Urinary bladder (tissue), 4 donors: ENCODE measurements around the gene ARAP3. TPM values are rescaled to one million over a fixed set of nuclear protein-coding genes. Genes with fewer than 3 reads are reported as not detected.

Experiments used
- DNase-seq: peaks from one replicate; pipeline ENCODE4 v3.0.0-alpha.2; 2015; ENCODE audit errors: extremely low spot score
- H3K27ac ChIP-seq: one replicate; pipeline ENCODE4 v1.5.1; 2013; ENCODE audit warnings: low read depth, mild to moderate bottlenecking, moderate library complexity
- H3K36me3 ChIP-seq: one replicate; pipeline ENCODE4 v1.6.1; 2013; ENCODE audit warnings: mild to moderate bottlenecking, moderate library complexity; ENCODE audit not compliant: insufficient read depth
- H3K4me1 ChIP-seq: one replicate; pipeline ENCODE4 v1.6.1; 2013; ENCODE audit warnings: mild to moderate bottlenecking, moderate library complexity; ENCODE audit not compliant: insufficient read depth
- H3K4me3 ChIP-seq: one replicate; pipeline ENCODE4 v1.5.1; 2013; ENCODE audit warnings: low read depth, low read length
- WGBS: extraction: QIAGEN DNeasy Blood & Tissue Kit; methylation state at CpG from one replicate; pipeline ENCODE4 v1.1.7; 2013; 5-methylcytosine and 5-hydroxymethylcytosine counted together
- polyA plus RNA-seq: library from polyadenylated mRNA; stranded (reverse); fragments of 200-250 nt; gene quantifications from one replicate; pipeline ENCODE4 v1.2.3, GENCODE V29; 2013
- total RNA-seq: library from RNA; depleted of rRNA; stranded (reverse); fragments of >200 nt; gene quantifications from one replicate; pipeline ENCODE4 v1.2.3, GENCODE V29; 2014
- donor health status: healthy with polysubstance abuse.
- donor health status: healthy.

Gene ARAP3
- total and polyA plus RNA-seq, 2 donors: 9.8 to 11.7 TPM

DNA sequence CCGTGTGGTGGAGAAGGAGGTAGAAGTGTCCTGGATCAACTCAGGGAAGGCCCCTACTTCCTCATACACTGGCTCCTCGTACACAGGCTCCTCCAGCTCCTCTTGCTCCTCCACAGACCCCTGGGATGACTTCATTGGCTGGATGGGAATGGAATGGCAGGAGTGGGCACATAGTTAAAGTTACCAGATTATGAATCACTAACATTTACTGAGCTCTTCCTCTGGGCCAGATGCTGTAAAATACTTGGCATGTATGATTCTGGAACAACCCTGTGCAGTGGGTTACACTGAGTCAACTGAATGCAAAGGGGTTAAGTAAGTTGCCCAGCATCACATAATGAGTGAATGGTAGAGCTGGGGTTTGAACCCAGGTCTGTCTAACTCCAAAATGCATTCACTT is 27.7 kb downstream of the ARAP3 start:
- Histone ChIP-seq H3K4me1 (peaks cover 2% of the 10 kb centered on the region), H3K4me3 (no peak overlapping the region), H3K36me3 (no peaks in the 10 kb centered on the region), H3K27ac (no peak overlapping the region)
- DNase-seq: no peak
- 76% methylated on average over 2 of the region's 2 CpGs for WGBS

DNA sequence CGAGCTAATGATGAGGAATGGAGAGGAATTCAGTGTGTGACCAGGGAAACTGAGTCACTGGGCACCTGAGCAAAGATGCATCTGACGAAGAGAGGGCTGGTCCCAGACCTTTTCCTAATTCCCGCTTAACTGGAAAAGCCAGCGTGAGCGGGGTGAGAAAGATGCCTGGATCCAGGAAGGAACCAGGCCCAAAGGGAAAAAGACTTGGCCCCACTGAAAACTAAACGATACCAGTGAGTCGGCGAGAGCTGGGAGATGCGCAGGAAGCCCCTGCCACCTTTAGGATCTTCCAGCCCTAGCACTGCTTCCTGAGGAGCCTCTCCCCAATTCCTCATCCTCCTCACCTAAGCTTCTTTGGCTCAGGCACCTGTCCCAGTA is 30.3 kb downstream of the ARAP3 start:
- 47% methylated on average over 9 of the region's 9 CpGs for WGBS
- Histone ChIP-seq H3K36me3 (no peaks in the 10 kb centered on the region), H3K27ac (no peak overlapping the region), H3K4me3 (peak overlapping the region; percentile 57), H3K4me1 (peaks cover 2% of the 10 kb centered on the region)
- DNase-seq: no peak

DNA sequence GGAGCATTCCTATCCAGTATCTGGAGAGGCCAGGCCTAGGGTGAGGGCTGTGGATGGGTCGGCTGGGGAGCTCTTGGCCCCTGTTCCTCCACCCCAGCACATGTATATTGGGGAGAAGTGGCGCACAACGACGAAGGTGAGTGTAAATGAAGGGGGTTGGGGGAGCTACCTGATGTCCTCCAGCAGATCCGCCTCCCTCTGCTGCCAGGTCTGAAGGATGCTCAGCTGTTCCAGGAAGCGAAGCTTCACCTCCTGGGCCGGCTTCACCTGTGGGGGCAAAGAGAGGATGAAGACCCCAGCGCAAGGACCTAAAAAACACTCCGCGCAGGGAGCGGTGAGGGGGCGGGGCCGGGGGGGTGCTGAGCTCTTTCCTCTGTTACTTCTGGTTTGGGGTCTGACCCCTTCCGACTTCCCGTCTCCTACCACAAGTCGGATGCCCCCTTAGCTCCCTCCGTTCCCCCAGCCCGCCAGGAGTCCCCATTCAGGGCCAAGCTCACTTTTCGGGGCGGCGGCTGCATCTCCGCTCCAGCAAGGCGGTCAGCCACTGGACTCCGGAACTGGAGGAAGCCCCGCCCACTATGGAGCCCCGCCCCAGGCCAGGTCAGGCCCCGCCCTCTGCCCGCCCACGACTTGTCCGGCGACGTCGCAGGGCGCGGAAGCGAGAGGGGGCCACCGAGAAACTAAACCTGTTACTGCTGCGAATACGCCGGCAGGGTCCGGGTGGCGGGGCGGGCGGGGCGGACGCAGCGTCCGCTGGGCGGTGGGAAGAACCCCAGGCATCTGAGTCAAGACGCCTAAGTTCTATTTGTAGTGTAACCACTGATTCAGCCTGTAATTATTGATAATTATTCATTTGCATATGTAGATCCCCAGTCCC is 30.9 kb downstream of the ARAP3 start, which contains the start of gene FCHSD1:
Gene FCHSD1, minus strand, starts transcription at position 568 of the 877 bp plus-strand sequence. Its CDS starts 50 bp downstream, at position 518.
- 4% methylated on average over 50 of the region's 50 CpGs for WGBS
- Histone ChIP-seq H3K4me1 (peaks cover 2% of the 10 kb centered on the region), H3K4me3 (peak within 1 kb of the TSS; percentile 57), H3K36me3 (no peaks in the 10 kb centered on the region), H3K27ac (peak within 1 kb of the TSS; percentile 27)
- no peak for DNase-seq

DNA sequence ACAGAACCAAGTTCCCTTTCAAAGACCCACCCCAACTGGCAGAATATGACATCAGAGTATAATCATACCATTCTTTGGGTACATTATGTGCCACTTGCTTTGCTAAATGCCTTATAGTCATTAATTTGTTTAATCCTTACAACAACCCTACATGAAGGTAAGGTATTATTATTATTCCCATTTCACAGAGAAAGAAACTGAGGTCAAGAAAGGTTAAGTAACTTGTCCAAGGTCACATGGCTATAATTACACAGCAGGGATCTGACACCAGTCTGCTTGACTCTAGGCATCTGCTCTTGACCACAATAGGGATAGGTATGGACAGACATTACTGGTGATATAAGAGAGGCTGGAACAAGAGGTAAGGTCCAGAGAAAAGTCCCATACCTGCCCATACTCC is 32.1 kb downstream of the ARAP3 start:
- H3K27ac ChIP-seq: no peak overlapping the region
- H3K4me1 ChIP-seq: peaks cover 2% of the 10 kb centered on the region
- H3K36me3 ChIP-seq: no peaks in the 10 kb centered on the region
- no peak for DNase-seq
- H3K4me3 ChIP-seq: no peak overlapping the region

DNA sequence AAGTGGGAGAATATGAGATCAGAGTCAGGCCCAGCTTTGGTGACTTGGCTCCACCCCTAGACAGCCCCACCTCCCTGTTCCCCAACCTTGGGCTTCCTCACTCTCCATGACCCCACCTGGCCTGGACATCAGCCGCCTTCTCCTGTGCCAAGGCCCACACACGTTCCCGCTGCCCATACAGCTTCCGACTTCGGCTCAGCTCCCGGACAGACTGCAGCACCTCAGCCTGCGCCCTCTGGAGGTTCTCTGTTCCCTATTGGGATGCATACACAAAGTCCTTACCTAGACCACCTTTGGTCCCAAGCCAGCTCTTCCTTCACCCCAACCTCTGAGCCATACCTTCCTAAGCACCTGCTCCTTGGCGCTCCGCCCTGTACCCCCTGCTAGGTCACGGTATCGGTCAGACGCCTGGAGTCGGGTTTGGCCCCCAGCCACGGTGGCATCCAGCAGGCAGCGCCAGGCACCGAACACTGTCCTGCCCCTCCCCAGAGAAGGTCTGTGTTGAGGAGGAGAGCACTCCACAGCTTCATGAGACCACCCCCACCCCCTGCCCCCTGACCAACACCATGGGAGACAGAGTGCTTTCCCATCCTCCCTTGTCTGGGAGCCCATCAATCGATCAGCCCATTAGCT is 32.9 kb downstream of the ARAP3 start:
- WGBS: 92% methylated on average over 17 of the region's 17 CpGs

DNA sequence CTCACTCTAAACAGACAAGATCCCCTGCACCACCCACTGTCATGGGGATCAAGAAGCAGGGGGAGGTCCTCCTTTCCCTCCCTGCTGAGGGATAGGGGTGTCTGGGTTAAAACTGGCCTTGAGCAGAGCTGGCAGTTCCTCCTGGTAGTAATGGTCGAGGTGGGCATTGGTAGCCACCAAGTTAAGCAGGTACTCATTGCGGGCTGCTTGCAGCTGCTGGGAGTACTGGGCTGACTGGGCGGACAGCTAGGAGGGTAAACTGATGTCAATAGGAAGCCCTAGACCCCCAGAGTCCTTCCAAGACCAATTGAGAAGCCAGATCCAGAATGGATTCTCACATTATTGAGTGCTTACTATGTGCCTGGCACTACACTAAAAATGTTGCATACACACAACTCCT is 34.2 kb downstream of the ARAP3 start:
- 93% methylated on average over 3 of the region's 3 CpGs for WGBS
- H3K4me3 ChIP-seq: no peak overlapping the region
- no peak overlapping the region for H3K27ac ChIP-seq
- peaks cover 2% of the 10 kb centered on the region for H3K4me1 ChIP-seq
- DNase-seq: no peak
- no peaks in the 10 kb centered on the region for H3K36me3 ChIP-seq

More for the DNA sequence above, 32.9 kb downstream of the ARAP3 start:
- no peak overlapping the region for H3K4me3 ChIP-seq
- H3K4me1 ChIP-seq: peaks cover 2% of the 10 kb centered on the region
- DNase-seq: no peak
- no peaks in the 10 kb centered on the region for H3K36me3 ChIP-seq
- H3K27ac ChIP-seq: no peak overlapping the region

DNA sequence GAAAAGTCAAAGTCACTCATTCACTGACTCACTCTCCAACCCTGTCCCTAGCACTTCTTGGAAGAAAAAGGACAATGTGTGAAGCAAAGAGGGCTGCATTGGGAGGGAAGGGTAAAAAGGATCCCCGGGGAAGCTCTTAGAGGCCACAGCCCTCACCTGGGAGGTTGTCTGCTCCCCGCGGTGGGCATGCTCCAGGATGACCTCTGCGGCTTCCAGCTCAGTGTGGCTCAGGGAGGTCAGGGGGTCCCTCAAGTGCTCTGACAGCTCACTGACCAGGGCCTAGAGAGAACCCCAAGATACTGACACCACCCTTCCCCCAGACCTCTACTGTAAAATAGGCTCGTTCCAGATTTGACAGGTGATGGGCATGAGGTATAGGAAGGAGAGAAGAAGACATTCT is 34.8 kb downstream of the ARAP3 start:
- no peaks in the 10 kb centered on the region for H3K36me3 ChIP-seq
- 92% methylated on average over 5 of the region's 5 CpGs for WGBS
- no peak overlapping the region for H3K27ac ChIP-seq
- no peak for DNase-seq
- H3K4me3 ChIP-seq: no peak overlapping the region
- H3K4me1 ChIP-seq: peaks cover 2% of the 10 kb centered on the region

DNA sequence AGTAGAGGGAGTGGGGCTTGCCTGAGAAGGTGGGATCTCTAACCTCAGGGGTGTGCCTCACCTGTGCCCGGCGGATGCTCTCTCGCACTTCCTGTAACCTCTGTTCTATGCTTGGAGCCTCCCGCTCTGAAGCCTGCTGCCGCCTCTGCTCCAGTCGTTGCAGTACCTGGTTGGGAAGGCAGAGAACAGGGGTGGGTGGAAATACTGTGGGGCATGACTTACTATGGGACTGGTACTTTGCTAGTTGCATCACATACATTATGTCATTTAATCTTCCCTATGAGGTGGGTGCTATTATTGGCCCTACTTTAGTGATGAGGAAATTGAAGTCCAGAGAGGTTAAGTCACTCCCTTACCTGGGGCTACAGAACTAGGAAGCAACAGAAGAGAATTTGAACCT is 36.0 kb downstream of the ARAP3 start:
- Histone ChIP-seq H3K27ac (no peak overlapping the region), H3K4me1 (no peaks in the 10 kb centered on the region), H3K36me3 (peaks cover 3% of the 10 kb centered on the region), H3K4me3 (no peak overlapping the region)
- WGBS: 93% methylated on average over 6 of the region's 6 CpGs
- no peak for DNase-seq

DNA sequence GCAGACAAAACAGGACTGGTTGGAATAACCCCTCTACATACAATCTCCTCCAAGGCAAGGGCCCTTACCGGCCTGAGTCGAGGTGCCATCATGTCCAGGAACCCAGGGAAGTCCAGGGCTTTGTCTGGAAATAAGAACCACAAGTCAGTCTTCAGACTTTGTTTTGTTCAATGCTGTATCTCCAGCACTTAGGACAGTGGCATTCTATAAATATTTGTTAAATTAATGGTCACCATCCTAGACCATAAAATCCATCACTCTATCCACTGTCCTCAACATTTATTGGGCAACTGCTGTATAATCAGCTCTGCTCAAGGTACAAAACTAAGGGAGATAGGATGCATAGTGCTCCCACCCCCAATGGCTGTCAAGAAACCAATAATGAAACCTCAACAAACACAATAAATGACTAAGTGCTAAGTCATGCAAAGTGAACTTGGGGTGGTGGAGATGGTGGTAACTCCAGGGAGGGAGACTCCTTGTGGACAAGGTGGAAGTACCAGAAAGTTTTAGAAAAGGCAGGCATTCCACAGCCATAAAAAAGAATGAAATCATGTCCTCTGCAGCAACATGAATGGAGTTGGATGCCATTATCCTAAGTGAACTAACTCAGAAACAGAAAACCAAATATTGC is 40.3 kb downstream of the ARAP3 start:
- peaks cover 3% of the 10 kb centered on the region for H3K36me3 ChIP-seq
- DNase-seq: no peak
- no peaks in the 10 kb centered on the region for H3K4me1 ChIP-seq
- 86% methylated on average over 2 of the region's 2 CpGs for WGBS
- H3K27ac ChIP-seq: no peak overlapping the region
- H3K4me3 ChIP-seq: no peak overlapping the region

DNA sequence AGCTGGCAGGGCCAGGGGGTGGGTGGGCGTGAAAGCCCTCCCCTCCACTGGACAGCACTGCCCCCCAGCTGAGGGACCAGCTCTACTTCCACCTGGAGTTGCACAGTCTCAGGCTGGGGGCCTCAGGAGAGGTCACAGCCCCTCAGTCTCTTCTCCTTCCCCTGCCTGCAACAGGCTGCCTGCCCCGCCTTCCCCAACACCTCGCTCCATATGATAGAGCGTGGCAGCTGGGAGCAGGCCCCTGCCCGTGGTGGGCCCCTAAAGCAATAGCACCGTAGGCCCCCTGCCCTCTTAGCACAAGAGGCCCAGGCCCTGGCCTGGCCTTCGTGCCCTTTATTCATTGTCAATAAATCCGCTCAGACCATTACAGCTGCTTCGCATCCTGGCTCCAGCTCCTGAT is 41.3 kb downstream of the ARAP3 start:
- H3K36me3 ChIP-seq: peaks cover 3% of the 10 kb centered on the region
- 87% methylated on average over 9 of the region's 9 CpGs for WGBS
- no peaks in the 10 kb centered on the region for H3K4me1 ChIP-seq
- no peak overlapping the region for H3K4me3 ChIP-seq
- DNase-seq: no peak
- H3K27ac ChIP-seq: no peak overlapping the region

DNA sequence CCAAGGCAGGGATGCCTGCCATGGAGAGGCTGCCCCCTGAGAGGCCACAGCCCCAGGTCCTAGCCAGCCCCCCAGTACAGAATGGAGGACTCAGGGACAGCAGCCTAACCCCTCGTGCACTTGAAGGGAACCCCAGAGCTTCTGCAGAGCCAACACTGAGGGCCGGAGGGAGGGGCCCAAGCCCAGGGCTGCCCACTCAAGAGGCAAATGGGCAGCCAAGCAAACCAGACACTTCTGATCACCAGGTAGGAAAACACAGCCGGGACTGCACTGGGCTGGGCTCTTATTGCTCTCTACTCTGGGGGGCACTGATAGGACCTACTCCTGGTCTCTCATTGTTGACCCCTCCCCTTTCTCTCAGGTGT is 42.0 kb downstream of the ARAP3 start:
- peaks cover 3% of the 10 kb centered on the region for H3K36me3 ChIP-seq

DNA sequence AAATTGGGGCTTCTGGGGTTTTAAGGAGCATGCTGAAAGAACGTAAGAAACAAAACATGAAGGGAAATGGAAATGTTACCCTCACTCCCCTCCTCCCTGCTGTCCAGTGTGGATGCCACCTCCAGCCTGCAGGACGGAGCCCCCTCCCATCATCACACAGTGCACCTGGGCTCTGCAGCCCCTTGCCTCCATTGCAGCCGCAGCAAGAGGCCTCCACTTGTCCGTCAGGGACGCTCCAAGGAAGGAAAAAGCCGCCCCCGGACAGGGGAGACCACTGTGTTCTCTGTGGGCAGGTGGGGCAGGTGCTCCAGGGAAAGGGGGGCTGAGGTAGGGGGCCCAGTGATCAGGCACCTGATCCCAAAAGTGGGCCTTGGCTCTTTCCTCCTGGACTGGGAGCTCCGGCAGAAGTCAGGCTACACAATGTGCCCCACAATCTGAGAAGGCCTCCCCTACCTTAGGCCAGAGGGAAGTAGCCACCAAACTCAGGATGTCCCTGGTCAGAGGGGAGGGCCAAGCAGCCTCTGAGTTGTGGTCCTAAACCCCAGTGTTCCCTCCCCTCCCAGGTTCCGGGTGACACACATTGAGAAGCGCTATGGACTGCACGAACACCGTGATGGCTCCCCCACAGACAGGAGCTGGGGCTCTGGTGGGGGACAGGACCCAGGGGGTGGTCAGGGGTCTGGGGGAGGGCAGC is 42.5 kb downstream of the ARAP3 start:
- no peak overlapping the region for H3K27ac ChIP-seq
- peaks cover 3% of the 10 kb centered on the region for H3K36me3 ChIP-seq
- no peaks in the 10 kb centered on the region for H3K4me1 ChIP-seq
- WGBS: 86% methylated on average over 12 of the region's 12 CpGs
- no peak overlapping the region for H3K4me3 ChIP-seq
- DNase-seq: no peak

More for the DNA sequence above, 42.0 kb downstream of the ARAP3 start:
- 89% methylated on average over 3 of the region's 3 CpGs for WGBS
- H3K27ac ChIP-seq: no peak overlapping the region
- DNase-seq: no peak
- no peaks in the 10 kb centered on the region for H3K4me1 ChIP-seq
- no peak overlapping the region for H3K4me3 ChIP-seq

DNA sequence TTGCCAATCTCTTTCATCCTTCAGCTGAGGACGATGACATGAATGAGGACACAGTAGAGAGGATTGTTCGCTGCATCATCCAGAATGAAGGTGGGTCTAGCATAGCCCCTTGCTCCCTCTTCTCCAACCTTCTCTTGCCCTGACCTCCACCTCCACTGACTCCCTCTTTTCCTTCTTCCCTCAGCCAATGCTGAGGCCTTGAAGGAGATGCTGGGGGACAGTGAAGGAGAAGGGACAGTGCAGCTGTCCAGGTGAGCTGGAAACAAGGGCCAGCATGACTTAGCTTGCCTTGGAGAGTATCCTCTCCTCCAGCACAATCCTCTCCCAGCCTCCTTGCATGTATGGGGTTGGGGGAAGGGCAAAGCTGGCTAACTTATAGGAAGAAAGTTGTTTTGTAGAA is 43.3 kb downstream of the ARAP3 start:
- H3K4me1 ChIP-seq: no peaks in the 10 kb centered on the region
- H3K36me3 ChIP-seq: peaks cover 3% of the 10 kb centered on the region
- WGBS: 96% methylated on average over 2 of the region's 2 CpGs
- no peak overlapping the region for H3K4me3 ChIP-seq
- DNase-seq: no peak
- no peak overlapping the region for H3K27ac ChIP-seq
